Fibroblast of upper back skin (primary cell): ENCODE measurements around the gene PARM1.

ENCODE experiments used
- DNase-seq: peaks from one replicate; pipeline ENCODE4 v3.0.0-alpha.2; 2013

PARM1 gene

DNA sequence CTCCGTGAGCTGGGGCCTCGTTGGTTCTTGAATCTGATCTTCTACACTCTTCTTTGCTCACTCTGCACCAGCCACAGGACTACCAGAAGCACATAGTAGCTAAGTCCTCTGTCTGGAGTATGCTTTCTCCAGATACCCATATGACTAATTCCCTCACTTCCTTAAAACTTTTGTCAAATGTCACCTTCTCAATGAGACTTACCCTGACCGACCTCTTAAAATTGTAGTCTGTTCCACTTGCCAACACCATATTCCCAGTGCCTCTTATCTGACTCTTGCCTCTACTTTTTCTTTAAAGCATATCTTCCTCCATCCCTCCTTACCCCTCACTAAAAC, 10.0 kb downstream of the PARM1 start:
- DNase-seq = no peak

GRCh38 chr4:74944354-74944793, 11.5 kb downstream of the PARM1 start:
- DNase-seq = no peak

- DNase-seq = no peak
Observed at GRCh38 chr4:74946196-74946595, 13.3 kb downstream of the PARM1 start.

- no peak for DNase-seq
Observed at GRCh38 chr4:74947798-74948197, 14.9 kb downstream of the PARM1 start.

DNA sequence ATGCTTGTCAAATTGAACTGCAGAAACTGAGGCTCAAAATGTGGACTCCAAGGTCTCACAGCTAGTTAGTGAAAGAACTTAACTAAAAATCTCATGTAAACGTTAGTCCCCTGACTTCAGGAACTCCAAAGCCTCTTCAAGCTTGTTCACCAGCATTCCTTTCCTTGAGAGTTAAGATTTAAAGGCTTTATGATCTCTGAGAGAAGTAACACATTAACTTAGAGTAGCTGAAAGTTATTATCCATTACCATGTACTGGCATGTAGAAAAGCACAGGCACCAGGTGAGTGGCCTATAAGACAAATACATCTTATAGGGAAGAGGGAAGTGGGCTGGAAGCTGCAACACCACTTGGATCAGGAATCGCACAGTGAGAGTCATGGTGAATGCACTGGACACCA, 15.3 kb downstream of the PARM1 start:
- DNase-seq = no peak

GRCh38 chr4:74950200-74950599, 17.3 kb downstream of the PARM1 start:
- no peak for DNase-seq

DNA sequence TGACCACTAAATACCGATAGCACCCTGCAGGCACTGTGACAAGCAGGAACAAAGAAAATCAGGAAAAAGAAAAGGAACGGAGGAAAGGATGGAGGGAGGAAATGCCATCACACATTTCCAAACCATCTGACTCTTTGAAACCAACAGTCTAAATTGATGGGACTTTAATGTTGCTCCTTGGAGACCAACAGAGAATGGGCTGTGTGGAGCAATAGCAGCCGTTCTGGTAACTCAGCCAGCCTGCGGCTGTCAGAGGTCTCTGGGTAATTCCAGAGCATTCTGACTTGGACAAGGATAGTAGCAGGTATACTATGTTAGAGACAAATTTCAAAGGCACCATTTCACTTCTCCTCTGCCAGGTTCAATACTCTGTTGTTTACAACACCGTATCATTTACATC, 18.0 kb downstream of the PARM1 start:
- no peak for DNase-seq

DNA sequence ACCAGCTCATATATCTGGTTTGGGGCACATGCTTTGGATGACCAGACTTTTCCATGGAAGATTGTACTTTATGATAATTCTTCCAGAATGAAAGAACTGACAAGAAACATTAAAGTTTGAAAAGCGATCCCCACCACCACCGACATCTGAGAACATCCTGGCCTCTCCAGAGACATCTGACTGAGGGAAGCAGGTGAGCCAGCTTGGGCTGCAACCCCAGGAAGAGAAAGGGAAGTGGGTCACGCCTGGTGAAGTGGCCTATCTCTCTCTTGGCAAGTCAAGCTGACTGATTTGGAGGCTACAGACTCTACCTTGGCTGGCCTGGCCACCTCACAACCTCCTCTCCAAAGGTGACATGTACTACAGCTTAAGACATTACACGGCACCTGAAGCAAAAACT, 20.7 kb downstream of the PARM1 start:
- DNase-seq = no peak

GRCh38 chr4:74958881-74959280, 26.0 kb downstream of the PARM1 start:
- DNase-seq = no peak

GRCh38 chr4:74961230-74961629, 28.3 kb downstream of the PARM1 start:
- DNase-seq = no peak

GRCh38 chr4:74962584-74962983, 29.7 kb downstream of the PARM1 start:
- DNase-seq = no peak

DNA sequence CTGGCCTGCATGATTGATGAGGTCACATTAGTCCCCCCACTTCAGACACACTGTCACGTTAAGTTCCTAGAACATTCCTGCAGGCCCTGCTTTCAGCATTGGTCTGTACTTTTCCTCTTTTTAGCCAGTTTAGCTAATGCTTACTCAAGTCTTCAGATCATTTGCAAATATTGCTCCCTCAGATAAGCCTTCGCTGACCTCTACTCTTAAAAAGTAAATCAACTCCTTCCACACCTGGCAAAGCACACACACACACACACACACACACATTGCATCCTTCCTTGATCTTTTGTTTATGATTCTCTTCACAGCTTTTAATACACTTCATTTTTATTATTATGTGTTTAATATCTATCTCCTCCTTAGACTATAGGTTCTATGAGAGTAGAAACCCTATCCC, 31.4 kb downstream of the PARM1 start:
- no peak for DNase-seq

DNA sequence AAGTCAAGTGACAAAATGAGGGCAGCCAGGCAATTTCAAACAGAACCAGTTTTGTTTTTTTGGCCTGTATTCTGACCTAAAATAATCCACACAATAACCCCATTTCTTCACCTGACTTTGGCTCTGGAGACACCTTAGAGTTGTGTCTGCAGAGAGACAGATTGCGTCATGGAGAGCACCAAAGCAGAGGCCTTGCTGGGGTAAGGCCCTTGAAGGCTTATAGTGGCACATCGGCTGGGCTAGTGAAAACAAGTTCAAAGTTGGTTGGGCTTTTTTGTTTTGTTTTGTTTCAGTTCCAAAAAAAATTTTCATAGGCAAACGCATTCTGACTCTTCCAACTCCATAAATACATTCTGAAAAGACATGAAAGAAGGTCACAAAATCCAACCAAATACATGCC, 34.4 kb downstream of the PARM1 start:
- no peak for DNase-seq

DNA sequence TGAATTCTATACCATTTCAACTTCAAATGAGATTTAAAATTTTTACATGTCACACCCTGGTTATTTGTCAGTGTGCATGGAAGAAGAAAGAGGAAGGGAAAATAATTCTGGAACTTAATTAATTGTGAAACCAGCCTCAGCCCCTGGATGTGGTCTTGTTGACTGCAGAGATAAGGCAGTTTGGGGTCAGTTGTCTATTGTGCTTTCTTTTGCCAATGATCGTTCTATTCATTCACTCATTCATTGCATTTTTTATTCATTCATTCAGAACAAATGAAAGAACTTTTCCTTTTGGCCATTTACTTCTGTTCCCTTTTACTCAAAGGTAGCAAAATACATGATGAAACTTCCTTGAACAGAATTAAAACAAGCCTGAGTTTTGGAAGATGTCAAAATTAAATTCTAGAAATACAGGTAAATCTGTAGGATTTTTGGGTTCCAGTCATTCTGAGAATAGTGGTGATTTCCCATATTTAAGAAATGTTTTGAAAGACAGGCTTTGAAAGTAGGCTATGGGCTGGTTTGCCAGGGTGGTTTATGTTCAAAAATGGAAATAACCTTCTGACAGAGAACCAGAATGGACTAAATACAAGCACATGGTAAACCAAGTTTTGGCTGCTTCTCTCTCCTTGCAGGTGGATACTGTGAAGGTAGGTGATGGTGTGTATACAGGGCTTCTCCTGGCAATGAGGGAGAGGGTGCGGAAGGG, 35.7 kb downstream of the PARM1 start:
- DNase-seq = no peak

DNA sequence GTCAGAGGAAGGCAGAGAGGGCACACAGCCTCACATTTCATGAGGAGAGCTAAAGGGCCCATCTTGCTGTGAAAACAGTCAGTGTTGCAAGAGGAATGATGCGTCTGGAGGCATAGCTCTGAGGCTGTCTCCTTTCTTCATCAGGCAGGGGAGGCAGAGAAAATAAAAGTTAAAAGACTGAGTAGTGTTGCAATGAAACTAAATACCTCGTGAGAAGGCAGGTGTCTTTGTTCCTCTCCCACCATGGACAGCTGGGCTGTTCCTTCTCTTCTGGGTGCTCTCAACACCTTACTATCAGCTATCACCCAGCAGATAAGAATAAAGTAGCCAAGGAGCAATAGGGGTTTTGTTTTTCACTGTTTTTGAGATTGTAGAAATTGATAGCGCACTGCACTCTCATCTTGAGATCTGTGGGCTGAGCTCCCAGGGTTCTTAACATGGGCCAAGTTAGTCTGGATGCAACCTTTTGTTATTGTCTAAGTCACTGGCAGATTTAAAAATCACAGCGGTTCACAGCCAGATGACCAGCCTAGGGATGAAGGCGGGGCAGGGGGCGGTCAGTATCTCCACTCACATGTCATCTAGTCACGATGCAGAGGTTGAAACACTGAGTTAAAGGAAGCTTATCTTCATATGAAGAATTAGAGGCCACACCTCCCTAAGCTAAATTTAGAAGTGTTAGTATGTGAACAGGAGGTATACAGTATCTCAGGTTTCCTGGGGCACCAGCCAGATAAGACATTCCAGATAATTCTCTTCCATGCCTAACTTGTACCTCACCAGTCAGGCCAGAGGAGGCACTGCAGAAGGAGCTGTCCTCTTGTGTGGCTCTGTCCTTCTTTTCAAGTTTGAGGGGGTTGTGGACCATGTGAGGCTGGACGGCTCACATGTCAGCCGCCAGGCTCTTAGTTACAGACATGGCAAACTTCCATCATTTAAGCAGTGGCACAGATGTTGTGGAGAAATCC, 36.9 kb downstream of the PARM1 start:
- DNase-seq = no peak

DNA sequence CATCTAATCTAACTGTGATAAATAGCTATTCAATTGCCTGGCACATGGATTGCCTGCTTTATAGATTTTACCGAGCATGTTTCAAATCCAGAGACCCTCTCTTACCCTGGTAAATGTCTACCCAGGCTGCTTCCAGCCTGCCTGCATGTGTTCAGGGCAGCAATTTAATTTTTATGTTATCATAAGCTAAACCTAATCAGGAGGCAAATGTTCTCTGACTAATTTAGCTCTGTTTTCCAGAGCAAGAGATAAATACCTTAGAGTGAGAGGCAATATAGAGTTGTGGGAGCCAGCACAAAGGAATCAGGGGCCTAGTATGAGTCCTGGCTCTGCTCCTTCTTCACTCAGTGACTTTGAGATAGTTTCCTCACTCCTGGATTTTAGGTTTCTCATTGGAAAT, 37.7 kb downstream of the PARM1 start:
- DNase-seq = no peak

GRCh38 chr4:74971862-74972261, 38.9 kb downstream of the PARM1 start:
- DNase-seq = no peak

GRCh38 chr4:74975082-74975481, 42.2 kb downstream of the PARM1 start:
- DNase-seq = no peak

DNA sequence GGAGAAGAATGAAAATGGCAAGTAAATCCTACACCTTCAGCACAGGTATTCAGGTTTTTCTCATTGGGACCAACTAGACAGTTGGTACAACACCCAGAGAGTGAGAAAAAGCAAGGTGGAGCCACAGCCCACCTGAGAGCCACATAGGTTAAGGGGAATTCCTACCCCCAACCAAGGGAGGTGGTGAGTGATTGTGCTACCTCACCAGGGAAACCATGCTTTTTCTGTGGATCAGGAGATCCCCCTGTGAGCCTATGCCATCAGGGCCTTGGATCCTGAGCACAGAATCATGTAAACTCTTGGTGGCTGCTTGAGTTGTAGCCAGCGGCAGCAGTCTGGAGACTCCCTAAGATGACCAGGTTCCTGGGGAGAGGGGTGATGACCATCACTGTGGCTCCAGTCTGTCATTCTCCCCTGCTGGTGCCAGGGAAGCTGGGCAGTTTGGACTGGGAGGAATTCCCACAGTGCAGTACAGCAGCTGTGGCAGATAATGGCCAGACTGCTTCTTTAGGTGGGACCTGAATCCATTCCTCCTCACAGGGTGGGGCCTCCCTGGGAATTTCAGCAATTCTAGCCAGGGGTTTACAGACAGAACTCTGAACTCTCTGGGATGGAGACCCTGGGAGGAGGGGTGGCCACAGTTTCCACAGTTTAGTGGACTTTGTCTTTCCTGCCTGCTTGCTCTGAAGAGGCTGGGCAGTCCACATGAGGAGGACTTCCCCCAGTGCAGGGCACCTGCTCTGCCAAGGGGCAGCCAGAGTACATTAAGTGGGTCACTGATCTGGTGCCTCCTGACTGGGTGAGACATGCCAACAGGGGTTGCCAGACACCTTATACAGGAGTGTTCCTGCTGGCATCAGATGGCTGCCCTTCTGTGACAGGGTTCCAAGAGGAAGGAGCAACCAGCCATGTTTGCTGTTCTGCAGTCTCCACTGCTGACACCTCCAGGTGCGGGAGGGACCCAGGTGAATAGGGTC, 43.2 kb downstream of the PARM1 start:
- no peak for DNase-seq

GRCh38 chr4:74982546-74983252, 49.8 kb downstream of the PARM1 start:
- no peak for DNase-seq

GRCh38 chr4:74983253-74983635, 50.3 kb downstream of the PARM1 start:
- no peak for DNase-seq

GRCh38 chr4:74990276-74990875, 57.5 kb downstream of the PARM1 start:
- DNase-seq = no peak
